Natural killer cell treated with Interleukin-12 subunit alpha and Interleukin-12 subunit beta and Interleukin-15 and Interleukin-18, amount 100 ng/mL, for 72 hours (primary cell): ENCODE measurements around the gene CUX1. TPM values are rescaled to one million over a fixed set of nuclear protein-coding genes. Genes with fewer than 3 reads are reported as not detected.
"Not testable (repeated sequence)": the region's sequence is repeated elsewhere in the genome, so short reads cannot be mapped to it uniquely, and the experiment has no call there.

Experiments used
- ATAC-seq, 2 donors: fragments of 150-1000 bp; cut with Tn5 transposase in 1 of 2; sonication (Bioruptor Pico), chemical (Tn5 transposase) in 1 of 2; 2 replicates each; pipeline ENCODE4 v1.10.0; 2021
- DNase-seq: peaks from one replicate; pipeline ENCODE4 v3.0.0; 2022; ENCODE audit warnings: low spot score
- H3K27ac Mint-ChIP-seq, 2 donors: 1 replicate in 1 of 2; 2 replicates in 1 of 2; pipeline ENCODE4 v1.8.0; 2022; ENCODE audit warnings: mixed read lengths in 2 of 2, mild to moderate bottlenecking in 1 of 2, moderate library complexity in 1 of 2
- H3K27me3 Mint-ChIP-seq, 2 donors: 1 replicate in 1 of 2; 2 replicates in 1 of 2; pipeline ENCODE4 v1.8.0; 2022; ENCODE audit warnings: mixed read lengths in 2 of 2
- H3K36me3 Mint-ChIP-seq: one replicate; pipeline ENCODE4 v1.8.0; 2022; ENCODE audit warnings: mixed read lengths
- H3K4me1 Mint-ChIP-seq, 2 donors: 1 replicate in 1 of 2; 2 replicates in 1 of 2; pipeline ENCODE4 v1.8.0; 2022; ENCODE audit warnings: low read depth in 2 of 2, mixed read lengths in 2 of 2, mild to moderate bottlenecking in 1 of 2
- H3K4me3 Mint-ChIP-seq: one replicate; pipeline ENCODE4 v1.8.0; 2022; ENCODE audit warnings: mixed read lengths
- H3K9me3 Mint-ChIP-seq: 2 replicates; pipeline ENCODE4 v1.8.0; 2022; ENCODE audit warnings: mixed read lengths
- total RNA-seq, 2 donors: library from RNA; stranded (reverse); gene quantifications; one replicate each; pipeline ENCODE4 v1.2.3, GENCODE V29; 2022

Gene CUX1
- total RNA-seq, 2 donors from 2014 or later: 25.2 to 28.5 TPM

- Mint-ChIP-seq H3K4me1 (peaks cover 17 to 29% of the 10 kb centered on the region in 2 donors), H3K4me3 (no peak overlapping the region), H3K36me3 (no peaks in the 10 kb centered on the region), H3K27ac (no peak overlapping the region), H3K9me3 (no peaks in the 10 kb centered on the region), H3K27me3 (peaks cover 0 to 3% of the 10 kb centered on the region in 2 donors)
- no peak for DNase-seq
- no peak for ATAC-seq
Observed at GRCh38 chr7:102045681-102046372, 228.4 kb downstream of the CUX1 start.

DNA sequence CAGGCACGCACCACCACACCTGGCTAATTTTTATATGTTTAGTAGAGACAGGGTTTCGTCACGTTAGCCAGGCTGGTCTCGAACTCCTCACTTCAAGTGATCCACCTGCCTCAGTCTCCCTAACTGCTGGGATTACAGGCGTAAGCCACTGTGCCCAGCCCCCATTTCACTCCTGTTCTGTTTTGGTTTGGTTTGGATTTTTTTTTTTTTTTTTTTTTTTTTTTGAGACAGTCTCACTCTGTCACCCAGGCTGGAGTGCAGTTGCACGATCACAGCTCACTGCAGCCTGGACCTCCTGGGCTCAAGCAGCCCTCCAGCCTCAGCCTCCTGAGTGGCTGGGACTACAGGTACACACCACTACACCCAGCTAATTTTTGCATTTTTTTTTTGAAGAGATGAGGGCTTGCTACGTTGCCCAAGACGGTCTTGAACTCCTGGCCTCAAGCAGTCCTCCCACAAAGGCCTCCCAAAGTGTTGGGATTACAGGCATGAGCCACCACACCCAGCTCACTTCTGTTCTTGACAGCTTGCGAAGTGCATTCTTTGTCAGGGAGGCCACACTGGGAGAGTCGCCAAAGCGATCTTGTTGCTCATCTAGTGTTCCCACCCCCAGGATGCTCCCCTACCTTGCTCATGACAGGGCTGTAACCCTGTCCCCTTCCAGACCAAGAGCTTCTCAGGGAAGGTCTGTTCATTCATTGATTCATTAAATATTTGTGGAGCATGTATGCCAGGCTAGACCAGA is 229.1 kb downstream of the CUX1 start:
- no peak overlapping the region for H3K27ac Mint-ChIP-seq
- ATAC-seq: no peak
- no peaks in the 10 kb centered on the region for H3K9me3 Mint-ChIP-seq
- H3K36me3 Mint-ChIP-seq: no peaks in the 10 kb centered on the region
- no peak for DNase-seq
- H3K4me1 Mint-ChIP-seq: peaks cover 17 to 32% of the 10 kb centered on the region in 2 donors
- peaks cover 0 to 3% of the 10 kb centered on the region in 2 donors for H3K27me3 Mint-ChIP-seq
- no peak overlapping the region for H3K4me3 Mint-ChIP-seq

GRCh38 chr7:102047167-102047566 is 229.7 kb downstream of the CUX1 start:
- no peaks in the 10 kb centered on the region for H3K36me3 Mint-ChIP-seq
- ATAC-seq (no peak), DNase-seq (no peak)
- no peak overlapping the region for H3K27ac Mint-ChIP-seq
- no peak overlapping the region for H3K4me3 Mint-ChIP-seq
- H3K27me3 Mint-ChIP-seq: peaks cover 0 to 3% of the 10 kb centered on the region in 2 donors
- H3K4me1 Mint-ChIP-seq: peaks cover 17 to 32% of the 10 kb centered on the region in 2 donors
- no peaks in the 10 kb centered on the region for H3K9me3 Mint-ChIP-seq

DNA sequence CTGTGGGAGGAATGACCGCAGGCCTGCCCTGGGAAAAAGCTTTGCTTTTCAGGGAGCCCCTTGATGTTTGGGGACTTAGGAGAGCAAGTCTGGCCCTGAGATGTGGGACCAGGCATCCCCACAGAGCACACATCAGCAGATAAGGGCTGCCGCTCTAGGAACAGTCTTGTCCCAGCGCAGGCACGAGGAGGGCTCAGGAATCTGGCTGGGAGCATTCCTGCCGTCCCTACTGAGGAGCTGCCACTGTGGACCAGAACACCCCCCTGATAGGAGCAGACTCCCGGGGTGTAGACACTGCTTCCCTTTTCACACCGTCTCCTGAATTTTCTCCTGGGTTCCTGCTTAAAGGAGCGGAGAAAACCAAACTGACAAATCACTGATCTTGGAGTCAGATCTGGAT is 232.3 kb downstream of the CUX1 start:
- no peaks in the 10 kb centered on the region for H3K36me3 Mint-ChIP-seq
- no peak for ATAC-seq

DNA sequence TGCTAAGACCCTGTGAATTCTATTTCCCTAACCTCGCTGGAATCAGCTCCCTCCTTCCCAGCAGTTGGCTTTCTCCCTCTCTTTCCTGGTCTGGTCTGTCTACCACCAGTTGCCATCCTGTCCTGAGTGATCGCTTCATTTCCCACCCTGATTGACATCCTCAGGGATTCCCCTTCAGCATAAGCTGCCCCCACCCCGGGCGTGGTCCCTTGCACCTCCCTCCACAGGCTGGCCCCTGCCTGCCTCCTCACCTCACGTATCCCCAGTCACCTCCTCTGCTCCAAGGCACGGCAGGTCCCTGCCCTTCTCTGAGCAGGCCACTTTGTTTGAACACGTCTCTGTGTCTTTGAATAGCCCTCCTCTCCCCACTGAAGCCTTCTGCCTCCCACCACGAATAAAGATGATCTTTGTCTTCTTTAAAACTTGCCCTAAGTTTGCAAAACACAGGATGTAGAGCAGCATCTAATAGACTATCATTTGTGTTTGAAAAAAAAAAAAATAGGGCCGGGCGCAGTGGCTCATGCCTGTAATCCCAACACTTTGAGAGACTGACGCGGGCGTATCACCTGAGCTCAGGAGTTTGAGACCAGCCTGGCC is 233.5 kb downstream of the CUX1 start:
- Mint-ChIP-seq H3K4me3 (no peak overlapping the region), H3K9me3 (no peaks in the 10 kb centered on the region), H3K27ac (no peak overlapping the region), H3K36me3 (no peaks in the 10 kb centered on the region), H3K27me3 (peaks cover 0 to 3% of the 10 kb centered on the region in 2 donors), H3K4me1 (peaks cover 21 to 24% of the 10 kb centered on the region in 2 donors)
- ATAC-seq (no peak), DNase-seq (no peak)

More for the DNA sequence above, 232.3 kb downstream of the CUX1 start:
- Mint-ChIP-seq H3K4me3 (no peak overlapping the region), H3K4me1 (peaks cover 15 to 23% of the 10 kb centered on the region in 2 donors), H3K27me3 (peaks cover 0 to 3% of the 10 kb centered on the region in 2 donors), H3K27ac (no peak overlapping the region), H3K9me3 (no peaks in the 10 kb centered on the region)
- DNase-seq: no peak

DNA sequence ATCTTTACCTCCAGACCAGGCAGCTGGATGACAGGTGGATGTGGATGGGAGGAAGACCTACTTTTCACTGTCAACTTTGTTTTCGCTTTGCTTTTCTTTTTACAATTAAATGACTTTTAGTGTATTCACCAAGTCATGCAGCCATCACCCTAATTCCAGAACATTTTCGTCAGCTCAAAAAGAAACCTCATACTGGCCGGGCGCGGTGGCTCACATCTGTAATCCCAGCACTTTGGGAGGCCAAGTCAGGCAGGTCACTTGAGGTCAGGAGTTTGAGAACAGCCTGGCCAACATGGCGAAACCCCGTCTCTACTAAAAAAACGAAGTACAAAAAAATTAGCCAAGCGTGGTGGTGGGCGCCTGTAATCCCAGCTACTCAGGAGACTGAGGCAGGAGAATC is 234.3 kb downstream of the CUX1 start:
- peaks cover 20 to 24% of the 10 kb centered on the region in 2 donors for H3K4me1 Mint-ChIP-seq
- not testable (repeated sequence) for DNase-seq, H3K27ac Mint-ChIP-seq, H3K36me3 Mint-ChIP-seq, H3K27me3 Mint-ChIP-seq, H3K4me3 Mint-ChIP-seq, H3K9me3 Mint-ChIP-seq, ATAC-seq

- no peak for DNase-seq
- Mint-ChIP-seq H3K9me3 (no peaks in the 10 kb centered on the region), H3K4me1 (peaks cover 15 to 17% of the 10 kb centered on the region in 2 donors), H3K27ac (no peak overlapping the region), H3K27me3 (no peaks in the 10 kb centered on the region), H3K4me3 (no peak overlapping the region), H3K36me3 (no peaks in the 10 kb centered on the region)
- ATAC-seq: no peak
Observed at GRCh38 chr7:102054158-102054557, 236.7 kb downstream of the CUX1 start.

DNA sequence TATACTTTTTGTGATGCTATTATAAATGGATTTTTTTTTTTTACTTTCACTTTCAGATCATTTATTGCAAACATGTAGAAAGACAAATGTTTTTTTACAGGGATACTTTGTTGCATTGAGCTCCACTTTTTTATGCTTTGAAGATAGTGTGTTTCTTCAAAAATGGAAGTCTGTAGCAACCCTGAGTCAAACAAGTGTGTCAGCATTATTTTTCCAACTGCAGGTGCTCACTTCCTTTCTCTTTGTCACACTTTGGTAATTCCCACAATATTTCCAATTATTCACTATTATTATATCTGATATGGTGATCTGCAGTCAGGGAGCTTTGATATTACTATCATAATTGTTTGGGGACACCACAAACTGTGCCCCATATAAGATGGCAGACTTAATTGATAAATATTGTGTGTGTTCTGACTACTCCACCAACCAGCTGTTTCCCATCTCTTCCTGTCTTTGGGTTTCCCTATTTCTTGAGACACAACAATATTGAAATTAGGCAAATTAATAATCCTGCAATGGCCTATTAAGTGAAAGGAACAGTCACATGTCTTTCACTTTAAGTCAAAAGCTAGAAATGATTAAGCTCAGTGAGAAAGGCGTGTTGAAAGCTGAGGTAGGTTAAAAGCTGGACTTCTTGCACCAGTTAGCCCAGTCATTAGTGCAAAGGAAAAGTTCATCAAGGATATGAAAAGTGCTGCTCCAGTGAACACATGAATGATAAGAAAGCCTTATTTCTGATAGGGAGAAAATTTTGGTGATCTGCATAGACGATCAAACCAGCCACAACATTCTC is 238.0 kb downstream of the CUX1 start:
- Mint-ChIP-seq H3K4me1 (peaks cover 13 to 17% of the 10 kb centered on the region in 2 donors), H3K27me3 (no peaks in the 10 kb centered on the region), H3K9me3 (no peaks in the 10 kb centered on the region), H3K36me3 (no peaks in the 10 kb centered on the region), H3K4me3 (no peak overlapping the region), H3K27ac (peak overlapping the region in 1 of 2 donors; percentile 67)
- ATAC-seq (no peak), DNase-seq (no peak)

DNA sequence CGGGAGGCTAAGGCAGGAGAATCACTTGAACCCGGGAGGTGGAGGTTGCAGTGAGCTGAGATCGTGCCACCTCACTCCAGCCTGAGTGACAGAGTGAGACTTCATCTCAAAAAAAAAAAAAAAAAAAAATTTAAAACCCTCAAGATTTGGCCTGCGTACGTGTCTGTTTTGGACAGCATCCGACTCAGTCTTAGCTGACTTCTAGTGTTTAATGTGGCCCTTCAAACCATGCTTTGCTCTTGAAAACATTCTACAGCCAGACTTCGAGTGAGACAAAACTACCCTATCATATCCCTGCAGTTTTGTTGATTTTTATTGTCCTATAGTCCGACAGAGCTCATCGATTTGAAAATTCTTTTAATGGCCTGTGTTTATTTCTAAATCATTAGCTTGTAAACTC is 242.1 kb downstream of the CUX1 start:
- Mint-ChIP-seq H3K27me3 (no peaks in the 10 kb centered on the region), H3K36me3 (no peaks in the 10 kb centered on the region), H3K4me3 (no peak overlapping the region), H3K4me1 (peaks cover 16 to 22% of the 10 kb centered on the region in 2 donors), H3K9me3 (no peaks in the 10 kb centered on the region), H3K27ac (no peak overlapping the region)
- DNase-seq (no peak), ATAC-seq (no peak)

- H3K4me3 Mint-ChIP-seq: no peak overlapping the region
- H3K4me1 Mint-ChIP-seq: peaks cover 7 to 14% of the 10 kb centered on the region in 2 donors
- ATAC-seq: no peak
- no peak for DNase-seq
- no peaks in the 10 kb centered on the region for H3K27me3 Mint-ChIP-seq
- H3K36me3 Mint-ChIP-seq: no peaks in the 10 kb centered on the region
- no peak overlapping the region for H3K27ac Mint-ChIP-seq
- no peaks in the 10 kb centered on the region for H3K9me3 Mint-ChIP-seq
Observed at GRCh38 chr7:102061354-102061945, 244.0 kb downstream of the CUX1 start.

- DNase-seq: no peak
- ATAC-seq: peak; percentile 66 to 79
Observed at GRCh38 chr7:102061981-102062390, 244.6 kb downstream of the CUX1 start.

GRCh38 chr7:102063690-102064180 is 246.3 kb downstream of the CUX1 start:
- ATAC-seq: no peak
- DNase-seq: no peak
- Mint-ChIP-seq H3K4me1 (peaks cover 7 to 14% of the 10 kb centered on the region in 2 donors), H3K36me3 (no peaks in the 10 kb centered on the region), H3K9me3 (no peaks in the 10 kb centered on the region), H3K27me3 (no peaks in the 10 kb centered on the region), H3K4me3 (no peak overlapping the region), H3K27ac (no peak overlapping the region)

More at GRCh38 chr7:102061981-102062390, 244.6 kb downstream of the CUX1 start:
- Mint-ChIP-seq H3K36me3 (no peaks in the 10 kb centered on the region), H3K27ac (no peak overlapping the region), H3K27me3 (no peaks in the 10 kb centered on the region), H3K4me3 (no peak overlapping the region), H3K9me3 (no peaks in the 10 kb centered on the region), H3K4me1 (peaks cover 7 to 14% of the 10 kb centered on the region in 2 donors)
